OCI-LY7 (cell line): ENCODE results near the gene ZDHHC13.

Experiments
- CTCF ChIP-seq: fragments of 200-600 bp; sonication (generic); conservative IDR thresholded peaks from 2 replicates; pipeline ENCODE4 v1.5.1; 2014; ENCODE audit warnings: mild to moderate bottlenecking, antibody characterized with exemption, low read length, moderate library complexity, mixed read lengths
- EZH2phosphoT487 ChIP-seq: fragments of 200-600 bp; sonication (generic); IDR thresholded peaks from 2 replicates; pipeline ENCODE4 v1.6.1; 2018; ENCODE audit warnings: low read depth, borderline replicate concordance, mild to moderate bottlenecking, mixed run types, antibody characterized with exemption, low read length, moderate library complexity, mixed read lengths

GRCh38 chr11:19187833-19188258 is 70.9 kb downstream of the ZDHHC13 start:
- no peak for TF ChIP-seq CTCF
- no peak for TF ChIP-seq EZH2phosphoT487
